ENCODE data around the gene CACNA1B.

DNA sequence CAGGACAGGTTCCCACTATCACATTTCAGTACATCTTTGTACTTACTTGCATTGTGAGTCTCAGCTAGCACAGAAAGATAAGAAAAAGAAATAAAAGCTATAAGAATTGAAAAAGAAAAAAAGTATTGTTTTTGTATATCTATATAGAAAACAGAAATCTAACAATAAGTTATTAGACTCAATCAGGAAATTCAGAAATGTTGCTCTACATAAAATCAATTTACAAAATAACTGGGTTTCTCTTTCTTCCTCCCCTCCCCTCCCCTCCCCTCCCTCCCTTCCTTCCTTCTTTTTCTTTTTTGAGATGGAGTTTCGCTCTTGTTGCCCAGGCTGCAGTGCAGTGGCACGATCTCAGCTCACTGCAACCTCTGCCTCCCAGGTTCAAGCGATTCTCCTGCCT lies 7.2 kb upstream of the CACNA1B start:
- TF ChIP-seq, protein P1, sequence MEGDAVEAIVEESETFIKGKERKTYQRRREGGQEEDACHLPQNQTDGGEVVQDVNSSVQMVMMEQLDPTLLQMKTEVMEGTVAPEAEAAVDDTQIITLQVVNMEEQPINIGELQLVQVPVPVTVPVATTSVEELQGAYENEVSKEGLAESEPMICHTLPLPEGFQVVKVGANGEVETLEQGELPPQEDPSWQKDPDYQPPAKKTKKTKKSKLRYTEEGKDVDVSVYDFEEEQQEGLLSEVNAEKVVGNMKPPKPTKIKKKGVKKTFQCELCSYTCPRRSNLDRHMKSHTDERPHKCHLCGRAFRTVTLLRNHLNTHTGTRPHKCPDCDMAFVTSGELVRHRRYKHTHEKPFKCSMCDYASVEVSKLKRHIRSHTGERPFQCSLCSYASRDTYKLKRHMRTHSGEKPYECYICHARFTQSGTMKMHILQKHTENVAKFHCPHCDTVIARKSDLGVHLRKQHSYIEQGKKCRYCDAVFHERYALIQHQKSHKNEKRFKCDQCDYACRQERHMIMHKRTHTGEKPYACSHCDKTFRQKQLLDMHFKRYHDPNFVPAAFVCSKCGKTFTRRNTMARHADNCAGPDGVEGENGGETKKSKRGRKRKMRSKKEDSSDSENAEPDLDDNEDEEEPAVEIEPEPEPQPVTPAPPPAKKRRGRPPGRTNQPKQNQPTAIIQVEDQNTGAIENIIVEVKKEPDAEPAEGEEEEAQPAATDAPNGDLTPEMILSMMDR (IDR thresholded peaks at IDR 0.05): no peak
- TF ChIP-seq EZH2 (IDR thresholded peaks at IDR 0.05; ENCODE audit: borderline replicate concordance, insufficient read depth, low read depth, low read length, poor library complexity, severe bottlenecking): no peak
